Esophagus squamous epithelium (tissue), 4 donors: Measurements from ENCODE around the gene TBCD.

ENCODE experiments used
- POLR2A ChIP-seq, 4 donors: fragments of 450-650 bp; IDR thresholded peaks; one replicate each; pipeline ENCODE4 v1.6.1; 2017; ENCODE audit warnings: antibody characterized with exemption in 4 of 4, mild to moderate bottlenecking in 4 of 4, moderate library complexity in 3 of 4
- TF ChIP-seq, protein P1 (sequence below), 6 experiments: fragments of 450-650 bp in 4 of 6; fragments of 200-600 bp in 2 of 6; sonication (generic) in 2 of 6; IDR thresholded peaks; one replicate each; pipeline ENCODE4 v1.5.1; 2016 to 2019; ENCODE audit warnings: antibody characterized with exemption in 6 of 6, mild to moderate bottlenecking in 4 of 6, moderate library complexity in 4 of 6

DNA sequence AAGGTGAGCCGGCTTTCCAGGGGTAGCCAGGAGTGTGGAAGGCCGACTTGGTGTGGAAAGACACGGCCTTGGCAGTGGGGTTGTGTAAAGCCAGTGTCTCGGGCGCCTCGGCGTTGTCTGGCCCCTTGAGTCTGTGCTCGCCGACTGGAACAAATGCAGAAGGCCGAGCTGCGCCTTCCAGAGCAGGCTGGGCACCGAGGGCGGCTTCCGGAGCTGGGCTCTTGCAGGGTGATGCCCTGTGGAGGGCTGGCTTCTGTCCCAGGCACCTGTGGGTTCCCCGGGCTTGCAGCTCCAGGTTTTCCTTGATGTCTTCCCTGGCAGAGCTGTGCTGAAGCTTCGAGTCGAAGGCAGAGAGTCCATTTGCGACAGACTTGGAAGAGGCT is 79.9 kb downstream of the TBCD start:
- TF ChIP-seq, protein P1, sequence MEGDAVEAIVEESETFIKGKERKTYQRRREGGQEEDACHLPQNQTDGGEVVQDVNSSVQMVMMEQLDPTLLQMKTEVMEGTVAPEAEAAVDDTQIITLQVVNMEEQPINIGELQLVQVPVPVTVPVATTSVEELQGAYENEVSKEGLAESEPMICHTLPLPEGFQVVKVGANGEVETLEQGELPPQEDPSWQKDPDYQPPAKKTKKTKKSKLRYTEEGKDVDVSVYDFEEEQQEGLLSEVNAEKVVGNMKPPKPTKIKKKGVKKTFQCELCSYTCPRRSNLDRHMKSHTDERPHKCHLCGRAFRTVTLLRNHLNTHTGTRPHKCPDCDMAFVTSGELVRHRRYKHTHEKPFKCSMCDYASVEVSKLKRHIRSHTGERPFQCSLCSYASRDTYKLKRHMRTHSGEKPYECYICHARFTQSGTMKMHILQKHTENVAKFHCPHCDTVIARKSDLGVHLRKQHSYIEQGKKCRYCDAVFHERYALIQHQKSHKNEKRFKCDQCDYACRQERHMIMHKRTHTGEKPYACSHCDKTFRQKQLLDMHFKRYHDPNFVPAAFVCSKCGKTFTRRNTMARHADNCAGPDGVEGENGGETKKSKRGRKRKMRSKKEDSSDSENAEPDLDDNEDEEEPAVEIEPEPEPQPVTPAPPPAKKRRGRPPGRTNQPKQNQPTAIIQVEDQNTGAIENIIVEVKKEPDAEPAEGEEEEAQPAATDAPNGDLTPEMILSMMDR (IDR thresholded peaks at IDR 0.05): no peak
- no peak for TF ChIP-seq POLR2A (IDR thresholded peaks at IDR 0.05)
